CD4-positive, alpha-beta T cell treated with Interleukin-12 subunit alpha and Interleukin-12 subunit beta, for 1 hour (primary cell): ENCODE data around the gene LILRB5.
"Not testable (repeated sequence)": the region's sequence is repeated elsewhere in the genome, so short reads cannot be mapped to it uniquely, and the experiment has no call there.

Source experiments
- DNase-seq: peaks from one replicate; pipeline ENCODE4 v3.0.0-alpha.2; 2020

The LILRB5 gene

GRCh38 chr19:54274516-54274915, 17.4 kb upstream of the LILRB5 start:
- not testable (repeated sequence) for DNase-seq

- no peak for DNase-seq
Observed at GRCh38 chr19:54273821-54274220, 16.7 kb upstream of the LILRB5 start.

- not testable (repeated sequence) for DNase-seq
Observed at GRCh38 chr19:54272181-54272580, 15.1 kb upstream of the LILRB5 start.

- not testable (repeated sequence) for DNase-seq
Observed at GRCh38 chr19:54271587-54271986, 14.5 kb upstream of the LILRB5 start.

GRCh38 chr19:54271106-54271505, 14.0 kb upstream of the LILRB5 start:
- DNase-seq, result no peak

GRCh38 chr19:54268936-54269335, 11.9 kb upstream of the LILRB5 start:
- no peak for DNase-seq

GRCh38 chr19:54266133-54266532, 9.1 kb upstream of the LILRB5 start:
- peak; percentile 56 for DNase-seq

- DNase-seq, result no peak
Observed at GRCh38 chr19:54262470-54262869, 5.4 kb upstream of the LILRB5 start.

GRCh38 chr19:54262066-54262465, 5.0 kb upstream of the LILRB5 start:
- DNase-seq, result no peak

- no peak for DNase-seq
Observed at GRCh38 chr19:54256250-54257115, 590 bp downstream of the LILRB5 start.

GRCh38 chr19:54255105-54255775, 1.8 kb downstream of the LILRB5 start:
- DNase-seq, result no peak

- no peak for DNase-seq
Observed at GRCh38 chr19:54254195-54254906, 2.7 kb downstream of the LILRB5 start.

- no peak for DNase-seq
Observed at GRCh38 chr19:54253331-54254194, 3.5 kb downstream of the LILRB5 start.

GRCh38 chr19:54252845-54253244, 4.2 kb downstream of the LILRB5 start:
- no peak for DNase-seq

GRCh38 chr19:54252243-54252642, 4.8 kb downstream of the LILRB5 start:
- DNase-seq, result no peak

GRCh38 chr19:54248016-54248601, 9.0 kb downstream of the LILRB5 start:
- DNase-seq, result peak; percentile 30

GRCh38 chr19:54247106-54247930, 9.8 kb downstream of the LILRB5 start:
- DNase-seq, result no peak

- DNase-seq, result no peak
Observed at GRCh38 chr19:54245936-54246335, 11.1 kb downstream of the LILRB5 start.

- DNase-seq, result not testable (repeated sequence)
Observed at GRCh38 chr19:54243809-54244208, 13.3 kb downstream of the LILRB5 start.

GRCh38 chr19:54242646-54243045, 14.4 kb downstream of the LILRB5 start, which contains the start of gene LILRA6:
TSS of gene LILRA6 (minus strand) at chr19:54242790.
- not testable (repeated sequence) for DNase-seq

GRCh38 chr19:54242234-54242633, 14.8 kb downstream of the LILRB5 start:
- not testable (repeated sequence) for DNase-seq
